A673 (cell line): Measurements from ENCODE around the gene LPP. TPM values are rescaled to one million over a fixed set of nuclear protein-coding genes. Genes with fewer than 3 reads are reported as not detected.

Source experiments
- BruUV-seq: library from RNA; stranded (reverse); fragments of 400-500 nt; replicated peaks from 2 replicates; lab custom pipeline; 2021; lab: Mats Ljungman, UMichigan
- CTCF ChIA-PET: fragments of 300-600 bp; sonication (Branson Sonifier 250); formaldehyde crosslinking; loops from one replicate; lab custom pipeline; 2022; ENCODE audit warnings: antibody characterized with exemption; lab: Charles Lee
- POLR2A ChIA-PET: fragments of 300-600 bp; sonication (Branson Sonifier 250); formaldehyde crosslinking; loops from one replicate; lab custom pipeline; 2022; ENCODE audit warnings: antibody characterized with exemption; ENCODE audit not compliant: low non-redundant PET; lab: Charles Lee
- DNase-seq: peaks from one replicate; pipeline ENCODE4 v3.0.0-alpha.2; 2015; ENCODE audit warnings: low spot score
- H3K27ac ChIP-seq: fragments of 200-600 bp; sonication (generic); 2 replicates; pipeline ENCODE4 v1.5.1; 2016; ENCODE audit warnings: mixed run types, low read depth, mild to moderate bottlenecking, mixed read lengths, antibody characterized with exemption, low read length; ENCODE audit not compliant: poor library complexity, severe bottlenecking
- H3K27me3 ChIP-seq: fragments of 200-600 bp; sonication (generic); replicated peaks from 2 replicates; pipeline ENCODE4 v1.6.1; 2017; ENCODE audit warnings: mixed run types, low read depth, mild to moderate bottlenecking, mixed read lengths, antibody characterized with exemption, low read length; ENCODE audit not compliant: insufficient read depth, poor library complexity
- H3K36me3 ChIP-seq: fragments of 200-600 bp; sonication (generic); 2 replicates; pipeline ENCODE4 v1.6.1; 2016; ENCODE audit warnings: mixed run types, mild to moderate bottlenecking, mixed read lengths, antibody characterized with exemption, low read length; ENCODE audit not compliant: insufficient read depth, poor library complexity, severe bottlenecking
- H3K4me1 ChIP-seq: fragments of 200-600 bp; sonication (generic); 2 replicates; pipeline ENCODE4 v1.6.1; 2017; ENCODE audit warnings: mixed run types, mild to moderate bottlenecking, mixed read lengths, antibody characterized with exemption, low read length; ENCODE audit not compliant: insufficient read depth, poor library complexity, severe bottlenecking
- H3K4me3 ChIP-seq: fragments of 200-600 bp; sonication (generic); 2 replicates; pipeline ENCODE4 v1.5.1; 2016; ENCODE audit warnings: low read depth, mixed run types, mild to moderate bottlenecking, mixed read lengths, low read length; ENCODE audit not compliant: poor library complexity, severe bottlenecking
- H3K9me3 ChIP-seq: fragments of 200-600 bp; sonication (generic); 2 replicates; pipeline ENCODE4 v1.6.1; 2016; ENCODE audit warnings: mixed run types, low read depth, mild to moderate bottlenecking, mixed read lengths, antibody characterized with exemption, low read length; ENCODE audit not compliant: poor library complexity, severe bottlenecking
- EZH2 ChIP-seq: fragments of 200-600 bp; sonication (generic); IDR thresholded peaks from 2 replicates; pipeline ENCODE4 v1.6.1; 2017; ENCODE audit warnings: borderline replicate concordance, low read depth, mild to moderate bottlenecking, mixed read lengths, antibody characterized with exemption, low read length; ENCODE audit not compliant: poor library complexity, severe bottlenecking
- intact Hi-C: fragments of 100-400 bp; cut with micrococcal nuclease; formaldehyde crosslinking; loops from one replicate; pipeline ENCODE4 v1.10.0; 2022; ENCODE audit not compliant: unreplicated experiment
- total RNA-seq: library from RNA; stranded (reverse); gene quantifications from 2 replicates; pipeline ENCODE4 v1.2.3, GENCODE V29; 2021
- TF ChIP-seq, protein P1 (sequence below): fragments of 300-800, 200-600 bp; sonication (generic); conservative IDR thresholded peaks from 2 replicates; pipeline ENCODE4 v1.5.1; 2017; ENCODE audit warnings: low read depth, mild to moderate bottlenecking, antibody characterized with exemption, low read length, moderate library complexity, mixed read lengths

Gene LPP
- total RNA-seq, 1 experiment from 2014 or later, result 39.7 TPM

DNA sequence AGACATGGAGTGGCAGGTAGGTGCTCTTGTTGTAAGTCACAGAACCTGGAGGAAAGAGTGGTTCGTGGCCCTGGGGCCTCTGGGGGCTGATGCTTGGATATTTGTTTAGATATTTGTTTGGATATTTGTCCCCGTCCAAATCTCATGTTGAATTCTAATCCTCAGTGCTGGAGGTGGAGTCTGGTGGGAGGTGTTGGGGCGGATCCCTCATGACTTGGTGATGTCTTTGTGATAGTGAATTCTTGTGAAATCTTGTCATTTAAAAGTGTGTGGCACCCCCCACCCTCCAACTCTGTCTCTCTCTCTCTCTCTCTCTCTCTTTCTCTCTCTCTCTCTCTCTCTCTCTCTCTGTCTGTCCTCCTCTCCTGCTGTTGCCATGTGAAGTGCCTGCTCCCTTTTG, 122.4 kb downstream of the LPP start:
- intact Hi-C loops, result no loop called here
- POLR2A ChIA-PET, result no interaction called here
- no TSS peak for BruUV-seq
- no peaks in the 10 kb centered on the region for H3K9me3 ChIP-seq
- H3K27me3 ChIP-seq, result no peaks in the 10 kb centered on the region
- TF ChIP-seq EZH2, result no peak
- TF ChIP-seq, protein P1, sequence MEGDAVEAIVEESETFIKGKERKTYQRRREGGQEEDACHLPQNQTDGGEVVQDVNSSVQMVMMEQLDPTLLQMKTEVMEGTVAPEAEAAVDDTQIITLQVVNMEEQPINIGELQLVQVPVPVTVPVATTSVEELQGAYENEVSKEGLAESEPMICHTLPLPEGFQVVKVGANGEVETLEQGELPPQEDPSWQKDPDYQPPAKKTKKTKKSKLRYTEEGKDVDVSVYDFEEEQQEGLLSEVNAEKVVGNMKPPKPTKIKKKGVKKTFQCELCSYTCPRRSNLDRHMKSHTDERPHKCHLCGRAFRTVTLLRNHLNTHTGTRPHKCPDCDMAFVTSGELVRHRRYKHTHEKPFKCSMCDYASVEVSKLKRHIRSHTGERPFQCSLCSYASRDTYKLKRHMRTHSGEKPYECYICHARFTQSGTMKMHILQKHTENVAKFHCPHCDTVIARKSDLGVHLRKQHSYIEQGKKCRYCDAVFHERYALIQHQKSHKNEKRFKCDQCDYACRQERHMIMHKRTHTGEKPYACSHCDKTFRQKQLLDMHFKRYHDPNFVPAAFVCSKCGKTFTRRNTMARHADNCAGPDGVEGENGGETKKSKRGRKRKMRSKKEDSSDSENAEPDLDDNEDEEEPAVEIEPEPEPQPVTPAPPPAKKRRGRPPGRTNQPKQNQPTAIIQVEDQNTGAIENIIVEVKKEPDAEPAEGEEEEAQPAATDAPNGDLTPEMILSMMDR, result no peak
- DNase-seq, result no peak
- CTCF ChIA-PET, result no interaction called here
- no peak overlapping the region for H3K27ac ChIP-seq
- no peaks in the 10 kb centered on the region for H3K36me3 ChIP-seq
- peaks cover 5% of the 10 kb centered on the region for H3K4me1 ChIP-seq
- no peak overlapping the region for H3K4me3 ChIP-seq

DNA sequence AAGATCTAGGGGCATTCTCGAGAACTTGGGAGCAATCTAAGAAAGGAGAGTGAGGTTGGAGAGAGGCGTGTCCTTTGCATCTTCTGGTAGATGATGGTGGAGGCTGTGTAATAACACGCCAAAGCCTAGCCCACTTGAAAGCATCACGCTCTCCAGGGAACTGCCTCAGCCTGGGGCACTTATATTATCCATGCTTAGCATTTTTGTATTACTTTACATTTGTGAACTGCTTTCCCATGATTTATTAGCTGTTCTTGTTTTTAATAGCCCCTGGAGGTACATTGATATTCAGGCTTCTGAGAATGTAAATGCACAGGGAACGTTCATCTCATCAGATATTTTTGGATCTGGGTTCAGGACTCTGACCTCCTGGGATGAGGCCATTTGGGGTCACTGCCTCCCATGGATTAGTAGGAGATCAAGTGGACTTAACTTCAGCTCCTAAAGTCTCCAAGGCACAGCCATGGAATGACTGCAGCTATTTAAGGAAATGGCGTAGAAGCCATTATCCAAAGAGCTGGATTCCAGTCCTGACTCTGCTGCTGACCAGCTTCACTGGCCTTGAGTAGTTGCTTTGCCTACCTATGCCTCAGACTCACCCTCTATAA, 124.9 kb downstream of the LPP start:
- no peak for TF ChIP-seq EZH2
- TF ChIP-seq, protein P1, result no peak
- H3K27ac ChIP-seq, result no peak overlapping the region
- H3K9me3 ChIP-seq, result no peaks in the 10 kb centered on the region
- intact Hi-C loops, result no loop called here
- H3K27me3 ChIP-seq, result no peaks in the 10 kb centered on the region
- CTCF ChIA-PET, result no interaction called here
- no peak overlapping the region for H3K4me3 ChIP-seq
- H3K36me3 ChIP-seq, result no peaks in the 10 kb centered on the region
- no TSS peak for BruUV-seq
- POLR2A ChIA-PET, result no interaction called here
- no peak for DNase-seq
- H3K4me1 ChIP-seq, result peaks cover 12% of the 10 kb centered on the region

DNA sequence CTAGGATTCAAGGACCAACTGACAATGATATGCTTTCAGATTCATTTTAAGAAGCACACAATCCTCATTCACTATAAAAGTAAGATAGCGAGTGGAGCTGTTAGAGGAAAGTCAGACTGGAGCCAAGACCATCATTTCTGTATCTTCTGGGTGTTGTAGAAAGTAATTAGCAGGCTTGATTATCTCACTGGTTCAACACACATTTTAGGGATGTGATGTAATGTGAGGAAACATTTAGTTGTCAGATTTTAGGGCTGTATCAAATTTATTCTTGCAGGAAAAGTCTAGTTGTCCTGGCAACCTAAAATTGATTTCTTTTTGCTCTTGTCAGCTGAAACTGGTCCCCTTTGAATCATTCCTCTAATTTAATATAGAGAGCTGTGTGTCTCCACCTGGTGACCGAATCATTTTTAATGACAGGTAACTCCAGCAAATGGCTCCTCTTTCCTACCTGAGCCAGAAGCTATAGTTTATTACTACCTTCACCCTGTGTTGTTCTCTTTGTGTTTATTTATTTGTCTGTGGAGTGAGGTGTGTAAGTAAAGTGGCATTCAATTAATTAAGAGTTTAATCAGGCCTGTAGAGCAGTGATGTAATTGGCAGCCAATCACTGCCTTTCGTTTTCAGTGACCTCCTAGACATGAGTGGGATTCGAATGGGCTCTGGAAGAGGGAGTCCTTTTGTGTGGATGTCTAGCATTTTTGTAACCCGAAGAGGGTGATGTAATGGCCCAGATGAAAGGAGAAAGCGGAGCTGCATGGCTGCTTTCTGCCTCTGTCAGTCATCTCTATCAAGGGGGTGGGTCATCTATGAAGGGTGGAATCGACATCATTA, 125.8 kb downstream of the LPP start:
- H3K36me3 ChIP-seq, result no peaks in the 10 kb centered on the region
- intact Hi-C loops, result no loop called here
- no peak for DNase-seq
- no TSS peak for BruUV-seq
- no peak overlapping the region for H3K27ac ChIP-seq
- H3K4me3 ChIP-seq, result no peak overlapping the region
- CTCF ChIA-PET, result no interaction called here
- H3K4me1 ChIP-seq, result peaks cover 12% of the 10 kb centered on the region
- H3K27me3 ChIP-seq, result no peaks in the 10 kb centered on the region
- TF ChIP-seq, protein P1, result no peak
- no peak for TF ChIP-seq EZH2
- POLR2A ChIA-PET, result no interaction called here
- H3K9me3 ChIP-seq, result no peaks in the 10 kb centered on the region
